GM12878 (cell line): ENCODE results near the gene WAS. TPM values are rescaled to one million over a fixed set of nuclear protein-coding genes. Genes with fewer than 3 reads are reported as not detected.

ENCODE experiments used
- ATAC-seq: fragments of 200-7000 bp; cut with Tn5 transposase; 3 replicates; pipeline ENCODE4 v1.9.1; 2020; ENCODE audit warnings: mild to moderate bottlenecking, moderate library complexity
- BruUV-seq: library from RNA; stranded (reverse); fragments of 400-500 nt; replicated peaks from 2 replicates; lab custom pipeline; 2021; lab: Mats Ljungman, UMichigan
- CTCF ChIA-PET: fragments of 300-600 bp; sonication (Branson Sonifier 250); formaldehyde crosslinking; extraction: SDS; loops from one replicate; lab custom pipeline; 2021; ENCODE audit warnings: inconsistent platforms; lab: Yijun Ruan, JAX
- POLR2A ChIA-PET: fragments of 350-600 bp; formaldehyde crosslinking; extraction: SDS; loops from one replicate; lab custom pipeline; 2021; ENCODE audit warnings: inconsistent platforms; lab: Charles Lee
- RAD21 ChIA-PET: fragments of 300-600 bp; sonication (Branson Sonifier 250); formaldehyde crosslinking; loops from one replicate; lab custom pipeline; 2023; ENCODE audit warnings: antibody characterized with exemption; ENCODE audit not compliant: unreplicated experiment; lab: Charles Lee
- SMC1A ChIA-PET: fragments of 300-600 bp; sonication (Branson Sonifier 250); formaldehyde crosslinking; loops from one replicate; lab custom pipeline; 2023; ENCODE audit not compliant: unreplicated experiment, uncharacterized antibody; lab: Charles Lee
- DNase-seq: peaks from one replicate; pipeline ENCODE4 v3.0.0-alpha.2; 2011; ENCODE audit warnings: low read depth, low spot score
- FAIRE-seq: peaks from 3 replicates; lab custom pipeline; 2011; peaks lifted over from hg19 to GRCh38; lab: Jason Lieb, UNC
- H2AFZ ChIP-seq: 2 replicates; pipeline ENCODE4 v1.6.0; 2011; ENCODE audit warnings: low read depth, low read length, control low read depth; ENCODE audit not compliant: control insufficient read depth
- H3K27ac ChIP-seq: 2 replicates; pipeline ENCODE4 v1.5.1; 2011; ENCODE audit warnings: control low read depth; ENCODE audit not compliant: control insufficient read depth, insufficient read depth
- H3K27me3 ChIP-seq, 2 experiments: replicated peaks in 1 of 2; 2 replicates each; pipeline versions ENCODE4 v1.6.0 to v1.6.1; 2011; ENCODE audit warnings: low read length in 1 of 2; ENCODE audit not compliant: control insufficient read depth in 2 of 2, insufficient read depth in 2 of 2
- H3K36me3 ChIP-seq, 2 experiments: 2 replicates each; pipeline ENCODE4 v1.5.1; 2011; ENCODE audit warnings: low read length in 1 of 2; ENCODE audit not compliant: control insufficient read depth in 2 of 2, insufficient read depth in 2 of 2
- H3K4me1 ChIP-seq: 2 replicates; pipeline ENCODE4 v1.6.1; 2011; ENCODE audit warnings: mild to moderate bottlenecking, low read length, moderate library complexity, mixed read lengths; ENCODE audit not compliant: control insufficient read depth, insufficient read depth
- H3K4me2 ChIP-seq: 2 replicates; pipeline ENCODE4 v1.6.0; 2011; ENCODE audit warnings: control low read depth; ENCODE audit not compliant: control insufficient read depth, insufficient read depth
- H3K4me3 ChIP-seq: fragments of 200-600 bp; sonication (generic); 2 replicates; pipeline ENCODE4 v1.5.1; 2016
- H3K79me2 ChIP-seq: 2 replicates; pipeline ENCODE4 v1.6.0; 2011; ENCODE audit warnings: low read length; ENCODE audit not compliant: control insufficient read depth, insufficient read depth
- H3K9ac ChIP-seq: 2 replicates; pipeline ENCODE4 v1.8.0; 2011; ENCODE audit warnings: low read length, control low read depth, mixed read lengths; ENCODE audit not compliant: control insufficient read depth, insufficient read depth
- H3K9me3 ChIP-seq: replicated peaks from 3 replicates; pipeline ENCODE4 v1.5.1; 2011; ENCODE audit warnings: mild to moderate bottlenecking, low read length; ENCODE audit not compliant: control insufficient read depth, insufficient read depth
- H4K20me1 ChIP-seq: 2 replicates; pipeline ENCODE4 v1.6.0; 2011; ENCODE audit not compliant: control insufficient read depth, insufficient read depth
- ATF7 ChIP-seq: fragments of 450-650 bp; IDR thresholded peaks from 2 replicates; pipeline ENCODE4 v1.6.1; 2016; ENCODE audit warnings: low read depth, mild to moderate bottlenecking
- ETV6 ChIP-seq, 2 experiments: fragments of 450-650 bp in 1 of 2; IDR thresholded peaks in 1 of 2; conservative IDR thresholded peaks in 1 of 2; 2 replicates each; pipeline ENCODE4 v1.6.1; 2014; ENCODE audit warnings: antibody characterized with exemption in 1 of 2, borderline replicate concordance in 1 of 2, low read depth in 1 of 2, mild to moderate bottlenecking in 1 of 2, moderate library complexity in 1 of 2
- MEF2B ChIP-seq: fragments of 450-650 bp; IDR thresholded peaks from 2 replicates; pipeline ENCODE4 v1.6.1; 2018; ENCODE audit warnings: mild to moderate bottlenecking, moderate library complexity; ENCODE audit not compliant: partially characterized antibody, poor library complexity, severe bottlenecking
- RB1 ChIP-seq: fragments of 450-650 bp; formaldehyde crosslinking; IDR thresholded peaks from 2 replicates; pipeline ENCODE4 v1.6.1; 2017; ENCODE audit warnings: mild to moderate bottlenecking, borderline replicate concordance
- RFX5 ChIP-seq: IDR thresholded peaks from 2 replicates; pipeline ENCODE4 v1.6.1; 2011; ENCODE audit warnings: low read depth, low read length, improper control_type of control experiment
- SREBF2 ChIP-seq: IDR thresholded peaks from 2 replicates; pipeline ENCODE4 v1.6.1; 2012; ENCODE audit warnings: mild to moderate bottlenecking, low read length
- SRF ChIP-seq, 2 experiments: IDR thresholded peaks; 2 replicates each; pipeline ENCODE4 v1.6.1; 2011; ENCODE audit warnings: low read depth in 2 of 2, low read length in 2 of 2, mild to moderate bottlenecking in 1 of 2, moderate library complexity in 1 of 2
- TAF1 ChIP-seq: IDR thresholded peaks from 2 replicates; pipeline ENCODE4 v1.6.1; 2011; ENCODE audit warnings: mild to moderate bottlenecking, low read depth, low read length, borderline replicate concordance
- YY1 ChIP-seq: IDR thresholded peaks from 2 replicates; pipeline ENCODE4 v1.6.1; 2011; ENCODE audit warnings: low read depth, mild to moderate bottlenecking, low read length
- WGBS: methylation state at CpG from one replicate; pipeline ENCODE4 v1.1.6; 2016; ENCODE audit warnings: low lambda C conversion rate; ENCODE audit not compliant: insufficient replicate concordance, insufficient coverage; ENCODE audit errors: missing lambda C conversion rate; 5-methylcytosine and 5-hydroxymethylcytosine counted together
- in situ Hi-C: fragments of 300-500 bp; cut with MboI; formaldehyde crosslinking; loops from 9 replicates; pipeline ENCODE4 v1.14.3; 2018; ENCODE audit warnings: mixed read lengths
- intact Hi-C: fragments of 100-400 bp; cut with micrococcal nuclease; formaldehyde crosslinking; loops from one replicate; pipeline ENCODE4 v1.14.2; 2022; ENCODE audit not compliant: unreplicated experiment
- polyA plus RNA-seq, 11 experiments: library from polyadenylated mRNA; depleted of rRNA in 4 of 11; unstranded in 6 of 11; stranded (reverse) in 5 of 11; fragments of >200 nt; fragmentation: Nextera tagmentation in 4 of 11; fragmentation: Illumina TruSeq in 1 of 11; extraction: Ambion mirVana in 4 of 11; extraction: Trizol in 1 of 11; gene quantifications; 1 replicate in 1 of 11; 2 replicates in 10 of 11; pipeline versions ENCODE4 v1.2.1 to v1.2.3, GENCODE V29; 2011 to 2016; ENCODE audit warnings: inconsistent platforms in 2 of 11, missing spikeins in 2 of 11, low read depth in 1 of 11
- total RNA-seq, 4 experiments: library from RNA; depleted of rRNA in 3 of 4; stranded (reverse); fragments of >200 nt in 3 of 4; fragmentation: Illumina TruSeq in 1 of 4; extraction: Trizol in 1 of 4; gene quantifications; 2 replicates each; pipeline versions ENCODE4 v1.2.1 to v1.2.3, GENCODE V29; 2013 to 2021

WAS gene
- total and polyA plus RNA-seq, 10 of the 15 experiments (the other 5 are each of a cell fraction or from before 2014, with no cell fraction given): 1.6 to 84.7 (median 23.0) TPM

DNA sequence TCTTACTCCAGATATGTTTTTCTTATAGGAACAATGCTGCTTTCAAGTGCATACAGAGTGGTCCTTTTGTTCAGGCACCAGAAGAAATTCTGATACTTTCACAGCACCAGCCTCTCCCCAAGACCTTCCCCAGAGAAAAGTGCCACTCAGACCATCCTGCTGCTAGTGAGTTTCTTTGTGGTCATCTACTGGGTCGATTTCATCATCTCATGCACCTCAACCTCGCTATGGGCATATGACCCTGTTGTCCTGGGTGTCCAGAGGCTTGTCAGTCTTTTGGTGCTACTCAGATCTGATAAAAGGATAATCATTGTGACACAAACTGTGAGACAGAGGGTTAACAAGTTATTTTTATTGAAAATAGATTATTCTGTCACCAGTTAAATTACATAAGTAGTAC, 46.8 kb upstream of the WAS start:
- Histone ChIP-seq H3K36me3 (no peaks in the 10 kb centered on the region), H3K4me3 (no peak overlapping the region), H3K27me3 (no peaks in the 10 kb centered on the region), H2AFZ (no peak overlapping the region; the same call in 1 of the 2 replicates), H4K20me1 (no peaks in the 10 kb centered on the region), H3K4me2 (no peak overlapping the region), H3K9me3 (no peaks in the 10 kb centered on the region), H3K79me2 (no peaks in the 10 kb centered on the region), H3K9ac (no peak overlapping the region), H3K27ac (no peak overlapping the region), H3K4me1 (peaks cover 3% of the 10 kb centered on the region; the same call in 1 of the 2 replicates)
- no peak for ATAC-seq
- DNase-seq: no peak
- 0% methylated on average over 2 of the region's 2 CpGs for WGBS
- BruUV-seq: no TSS peak
- intact Hi-C loops (no loop called here), in situ Hi-C loops (no loop called here)
- POLR2A ChIA-PET: no interaction called here
- FAIRE-seq: no peak
- CTCF ChIA-PET: interaction anchor here (1.4 kb wide), 1 partner anchor 11 kb away, joined by 3 read pairs; no protein-coding TSS in a partner anchor
- SMC1A ChIA-PET: no interaction called here
- RAD21 ChIA-PET: no interaction called here
- TF ChIP-seq YY1: no peak
- no peak for TF ChIP-seq SREBF2
- TF ChIP-seq TAF1: no peak
- TF ChIP-seq RB1: no peak
- TF ChIP-seq SRF (IDR thresholded peaks at IDR 0.05; ENCODE audit: low read depth in 2 of 2, low read length in 2 of 2): no peak
- no peak for TF ChIP-seq ETV6 (conservative IDR thresholded peaks at IDR 0.05 in 1 of 2, IDR thresholded peaks at IDR 0.05 in 1 of 2; ENCODE audit: borderline replicate concordance in 1 of 2, low read depth in 1 of 2)

DNA sequence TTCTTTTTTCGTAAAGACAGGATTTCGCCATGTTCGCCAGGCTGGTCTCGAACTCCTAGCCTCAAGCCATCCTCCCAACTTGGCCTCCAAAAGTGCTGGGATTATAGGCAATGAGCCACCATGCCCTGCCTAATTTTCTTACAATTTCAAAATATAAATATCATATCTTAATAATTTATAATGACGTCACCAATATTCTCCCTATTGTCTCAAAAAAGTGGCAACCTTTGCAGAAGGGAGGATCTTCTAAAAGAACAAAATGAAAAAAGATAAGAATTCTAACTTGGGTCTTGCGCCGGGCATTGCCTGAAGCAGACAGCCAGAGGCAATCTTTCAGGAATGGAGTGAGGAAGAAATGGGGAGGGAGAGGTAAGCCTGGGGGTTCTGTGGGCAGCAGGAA, 37.9 kb upstream of the WAS start:
- Histone ChIP-seq H3K4me3 (no peak overlapping the region), H3K27ac (no peak overlapping the region), H3K9me3 (no peaks in the 10 kb centered on the region), H3K9ac (no peak overlapping the region), H4K20me1 (no peaks in the 10 kb centered on the region), H3K4me1 (no peaks in the 10 kb centered on the region), H2AFZ (no peak overlapping the region), H3K4me2 (no peak overlapping the region), H3K27me3 (no peaks in the 10 kb centered on the region), H3K79me2 (no peaks in the 10 kb centered on the region), H3K36me3 (no peaks in the 10 kb centered on the region)
- intact Hi-C loops: loop anchor here (5.0 to 10.0 kb wide), 2 partner anchors 247 to 299 kb away; no protein-coding TSS in a partner anchor
- ChIA-PET RAD21 (no interaction called here), SMC1A (interaction anchor here (0.8 kb wide), 1 partner anchor 301 kb away, joined by 3 read pairs; no protein-coding TSS in a partner anchor), CTCF (interaction anchor here (1.0 to 1.2 kb wide), 2 partner anchors 8 to 301 kb away, joined by 3 read pairs; no protein-coding TSS in a partner anchor), POLR2A (interaction anchor here (0.6 kb wide), 1 partner anchor 661 kb away, joined by 3 read pairs; no protein-coding TSS in a partner anchor)
- BruUV-seq: no TSS peak
- in situ Hi-C loops: no loop called here
- FAIRE-seq (no peak), DNase-seq (no peak), ATAC-seq (no peak)
- no peak for TF ChIP-seq RFX5
- peak; percentile 64; the same call in 1 of the 2 replicates for TF ChIP-seq ATF7
- no peak for TF ChIP-seq MEF2B
- 66% methylated on average over 7 of the region's 7 CpGs for WGBS
